Loucy (cell line): ENCODE results near the gene CHCHD10.

Experiments
- H2AFZ ChIP-seq: fragments of 200-600 bp; sonication (generic); 2 replicates; pipeline ENCODE4 v1.6.0; 2016; ENCODE audit warnings: antibody characterized with exemption, mild to moderate bottlenecking, low read length, moderate library complexity
- H3F3A ChIP-seq: fragments of 200-600 bp; 2 replicates; pipeline ENCODE4 v1.6.0; 2016; ENCODE audit warnings: antibody characterized with exemption, low read depth, mild to moderate bottlenecking
- H3K27me3 ChIP-seq: fragments of 200-600 bp; sonication (generic); 2 replicates; pipeline ENCODE4 v1.6.1; 2014; ENCODE audit warnings: low read length, mild to moderate bottlenecking; ENCODE audit not compliant: insufficient read depth, poor library complexity, severe bottlenecking
- H3K36me3 ChIP-seq: fragments of 200-600 bp; sonication (generic); 2 replicates; pipeline ENCODE4 v1.6.1; 2016; ENCODE audit warnings: low read length; ENCODE audit not compliant: insufficient read depth
- H3K4me1 ChIP-seq: fragments of 200-600 bp; sonication (generic); 2 replicates; pipeline ENCODE4 v1.5.1; 2014; ENCODE audit warnings: low read length, mild to moderate bottlenecking; ENCODE audit not compliant: insufficient read depth, poor library complexity, severe bottlenecking
- H3K4me2 ChIP-seq: fragments of 200-600 bp; sonication (generic); 2 replicates; pipeline ENCODE4 v1.6.0; 2014; ENCODE audit warnings: antibody characterized with exemption, low read length, low read depth, mild to moderate bottlenecking; ENCODE audit not compliant: poor library complexity, severe bottlenecking
- H3K4me3 ChIP-seq: fragments of 200-600 bp; sonication (generic); 2 replicates; pipeline ENCODE4 v1.5.1; 2014; ENCODE audit warnings: low read length, mild to moderate bottlenecking, mixed read lengths; ENCODE audit not compliant: poor library complexity, severe bottlenecking
- H3K79me2 ChIP-seq: fragments of 200-600 bp; sonication (generic); 2 replicates; pipeline ENCODE4 v1.6.1; 2014; ENCODE audit warnings: low read length; ENCODE audit not compliant: insufficient read depth
- H3K9ac ChIP-seq: fragments of 200-600 bp; sonication (generic); 2 replicates; pipeline ENCODE4 v1.6.0; 2014; ENCODE audit warnings: mild to moderate bottlenecking, low read depth, low read length, moderate library complexity; ENCODE audit not compliant: poor library complexity, severe bottlenecking
- H3K9me2 ChIP-seq: fragments of 200-600 bp; sonication (generic); replicated peaks from 2 replicates; pipeline ENCODE4 v1.6.1; 2016; ENCODE audit warnings: low read depth, low read length, mixed read lengths
- H3K9me3 ChIP-seq: fragments of 200-600 bp; sonication (generic); 2 replicates; pipeline ENCODE4 v1.6.1; 2014; ENCODE audit warnings: mild to moderate bottlenecking, antibody characterized with exemption, low read length, low read depth; ENCODE audit not compliant: insufficient read depth
- H4K20me1 ChIP-seq: fragments of 200-600 bp; sonication (generic); 2 replicates; pipeline ENCODE4 v1.6.0; 2014; ENCODE audit warnings: antibody characterized with exemption, low read length, mild to moderate bottlenecking; ENCODE audit not compliant: insufficient read depth, poor library complexity, severe bottlenecking
- EZH2phosphoT487 ChIP-seq: fragments of 200-600 bp; IDR thresholded peaks from 2 replicates; pipeline ENCODE4 v1.6.1; 2018; ENCODE audit warnings: antibody characterized with exemption, mild to moderate bottlenecking, moderate library complexity, borderline replicate concordance
- TF ChIP-seq, protein P1 (sequence below): fragments of 200-600 bp; sonication (generic); conservative IDR thresholded peaks from 2 replicates; pipeline ENCODE4 v1.5.1; 2014; ENCODE audit warnings: mild to moderate bottlenecking, antibody characterized with exemption, low read length

The CHCHD10 gene

DNA sequence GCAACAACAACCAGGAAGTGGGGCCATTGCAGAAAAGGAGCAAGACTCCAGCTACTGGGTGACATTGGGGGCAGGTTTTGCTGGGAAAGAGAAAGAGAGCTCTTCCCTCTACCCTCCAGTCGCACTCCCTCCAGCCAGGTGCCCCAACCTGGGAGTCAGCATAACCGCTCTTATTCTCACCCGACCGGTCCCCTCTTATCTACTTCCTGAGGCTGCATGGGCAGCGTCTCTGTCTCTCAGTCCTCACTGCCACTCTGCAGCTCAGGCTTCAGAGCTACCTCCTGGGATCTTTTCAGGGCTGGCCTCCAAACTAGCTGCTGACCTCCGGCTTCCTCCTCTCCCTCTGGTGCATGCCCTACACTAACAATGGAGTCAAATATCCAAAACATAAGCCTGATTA is 22.0 kb downstream of the CHCHD10 start:
- H3K27me3 ChIP-seq, result no peaks in the 10 kb centered on the region
- no peak overlapping the region for H2AFZ ChIP-seq
- H3K4me1 ChIP-seq, result peaks cover 12% of the 10 kb centered on the region
- TF ChIP-seq EZH2phosphoT487, result no peak
- TF ChIP-seq, protein P1, sequence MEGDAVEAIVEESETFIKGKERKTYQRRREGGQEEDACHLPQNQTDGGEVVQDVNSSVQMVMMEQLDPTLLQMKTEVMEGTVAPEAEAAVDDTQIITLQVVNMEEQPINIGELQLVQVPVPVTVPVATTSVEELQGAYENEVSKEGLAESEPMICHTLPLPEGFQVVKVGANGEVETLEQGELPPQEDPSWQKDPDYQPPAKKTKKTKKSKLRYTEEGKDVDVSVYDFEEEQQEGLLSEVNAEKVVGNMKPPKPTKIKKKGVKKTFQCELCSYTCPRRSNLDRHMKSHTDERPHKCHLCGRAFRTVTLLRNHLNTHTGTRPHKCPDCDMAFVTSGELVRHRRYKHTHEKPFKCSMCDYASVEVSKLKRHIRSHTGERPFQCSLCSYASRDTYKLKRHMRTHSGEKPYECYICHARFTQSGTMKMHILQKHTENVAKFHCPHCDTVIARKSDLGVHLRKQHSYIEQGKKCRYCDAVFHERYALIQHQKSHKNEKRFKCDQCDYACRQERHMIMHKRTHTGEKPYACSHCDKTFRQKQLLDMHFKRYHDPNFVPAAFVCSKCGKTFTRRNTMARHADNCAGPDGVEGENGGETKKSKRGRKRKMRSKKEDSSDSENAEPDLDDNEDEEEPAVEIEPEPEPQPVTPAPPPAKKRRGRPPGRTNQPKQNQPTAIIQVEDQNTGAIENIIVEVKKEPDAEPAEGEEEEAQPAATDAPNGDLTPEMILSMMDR, result no peak
- H3K4me2 ChIP-seq, result no peak overlapping the region
- no peaks in the 10 kb centered on the region for H3F3A ChIP-seq
- no peaks in the 10 kb centered on the region for H4K20me1 ChIP-seq
- no peak overlapping the region for H3K9ac ChIP-seq
- H3K4me3 ChIP-seq, result no peak overlapping the region
- H3K79me2 ChIP-seq, result peaks cover 23% of the 10 kb centered on the region; the same call in 1 of the 2 replicates
- no peaks in the 10 kb centered on the region for H3K9me3 ChIP-seq
- H3K9me2 ChIP-seq, result no peaks in the 10 kb centered on the region
- H3K36me3 ChIP-seq, result peaks cover 21% of the 10 kb centered on the region; the same call in 1 of the 2 replicates

DNA sequence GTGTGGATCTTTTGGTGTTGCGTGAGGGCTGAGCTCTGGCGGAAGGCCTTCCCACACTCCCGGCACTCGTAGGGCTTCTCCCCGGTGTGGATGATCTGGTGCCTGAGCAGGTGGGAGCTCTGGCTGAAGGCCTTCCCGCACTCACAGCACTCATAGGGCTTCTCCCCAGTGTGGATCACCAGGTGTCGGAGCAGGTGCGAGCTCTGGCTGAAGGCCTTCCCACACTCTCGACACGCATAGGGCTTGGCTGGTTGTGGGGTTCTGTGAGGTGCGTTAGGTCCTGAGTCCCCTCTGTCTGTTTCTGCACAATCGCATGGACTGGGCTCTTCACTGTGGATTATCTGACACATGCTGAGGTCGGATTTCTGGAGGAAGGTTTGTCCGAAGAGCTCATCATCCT is 23.3 kb downstream of the CHCHD10 start:
- Histone ChIP-seq H3K9ac (no peak overlapping the region), H3K27me3 (no peaks in the 10 kb centered on the region), H3K9me3 (no peaks in the 10 kb centered on the region), H3K36me3 (peaks cover 21% of the 10 kb centered on the region; the same call in 1 of the 2 replicates), H4K20me1 (no peaks in the 10 kb centered on the region), H2AFZ (no peak overlapping the region), H3K4me2 (no peak overlapping the region), H3F3A (no peaks in the 10 kb centered on the region), H3K4me1 (peaks cover under 1% of the 10 kb centered on the region), H3K79me2 (peaks cover 11% of the 10 kb centered on the region; the same call in 1 of the 2 replicates), H3K4me3 (no peak overlapping the region), H3K9me2 (no peaks in the 10 kb centered on the region)
- TF ChIP-seq, protein P1, result no peak
- TF ChIP-seq EZH2phosphoT487, result no peak

DNA sequence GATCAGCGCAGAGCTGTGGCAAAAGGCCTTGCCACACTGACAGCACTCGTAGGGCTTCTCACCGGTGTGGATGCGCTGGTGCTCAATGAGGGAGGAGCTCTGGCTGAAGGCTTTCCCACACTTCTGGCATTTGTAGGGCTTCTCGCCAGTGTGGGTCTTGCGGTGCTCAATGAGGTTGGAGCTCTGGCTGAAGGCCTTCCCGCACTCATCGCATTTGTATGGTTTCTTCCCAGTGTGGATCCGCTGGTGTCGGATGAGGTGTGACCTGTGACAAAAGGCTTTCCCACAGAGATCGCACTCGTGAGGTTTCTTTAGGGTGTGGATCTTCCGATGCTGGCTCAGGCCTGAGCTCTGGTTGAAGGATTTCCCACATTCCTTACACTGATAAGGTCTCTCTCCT is 23.8 kb downstream of the CHCHD10 start:
- H3K79me2 ChIP-seq, result peaks cover 10% of the 10 kb centered on the region; the same call in 1 of the 2 replicates
- no peak overlapping the region for H3K4me3 ChIP-seq
- no peak overlapping the region for H3K9ac ChIP-seq
- H3K36me3 ChIP-seq, result peaks cover 21% of the 10 kb centered on the region; the same call in 1 of the 2 replicates
- TF ChIP-seq EZH2phosphoT487, result no peak
- no peaks in the 10 kb centered on the region for H4K20me1 ChIP-seq
- no peaks in the 10 kb centered on the region for H3K9me3 ChIP-seq
- no peaks in the 10 kb centered on the region for H3K4me1 ChIP-seq
- no peak overlapping the region for H2AFZ ChIP-seq
- no peak overlapping the region for H3K4me2 ChIP-seq
- no peaks in the 10 kb centered on the region for H3K27me3 ChIP-seq
- no peaks in the 10 kb centered on the region for H3F3A ChIP-seq
- no peaks in the 10 kb centered on the region for H3K9me2 ChIP-seq

DNA sequence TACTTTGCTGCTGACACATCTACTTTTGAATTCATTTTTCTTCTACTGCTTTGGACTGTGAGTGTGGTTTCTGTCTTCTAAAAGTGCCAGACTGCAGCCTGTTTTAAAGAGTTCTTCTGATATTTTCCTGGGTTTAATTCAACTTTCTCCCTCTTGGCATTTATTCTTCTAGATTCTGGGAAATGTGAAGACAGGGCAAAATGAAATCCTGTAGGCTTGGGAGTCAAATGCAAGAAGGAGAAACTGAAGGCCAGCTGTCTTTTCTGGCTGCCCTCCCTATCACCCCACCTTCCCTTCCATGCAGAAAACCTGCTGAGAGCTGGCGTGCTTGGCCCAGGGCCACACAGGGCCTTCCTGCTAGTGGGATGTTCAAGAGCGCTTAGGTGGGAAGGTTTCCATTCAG is 24.5 kb downstream of the CHCHD10 start:
- no peaks in the 10 kb centered on the region for H3F3A ChIP-seq
- H2AFZ ChIP-seq, result no peak overlapping the region
- no peaks in the 10 kb centered on the region for H3K9me3 ChIP-seq
- TF ChIP-seq EZH2phosphoT487, result no peak
- TF ChIP-seq, protein P1, result no peak
- H3K9me2 ChIP-seq, result no peaks in the 10 kb centered on the region
- no peaks in the 10 kb centered on the region for H4K20me1 ChIP-seq
- no peaks in the 10 kb centered on the region for H3K27me3 ChIP-seq
- H3K4me3 ChIP-seq, result no peak overlapping the region
- H3K9ac ChIP-seq, result no peak overlapping the region
- H3K4me1 ChIP-seq, result no peaks in the 10 kb centered on the region
- H3K36me3 ChIP-seq, result peaks cover 21% of the 10 kb centered on the region; the same call in 1 of the 2 replicates
- H3K79me2 ChIP-seq, result peaks cover 10% of the 10 kb centered on the region; the same call in 1 of the 2 replicates
- no peak overlapping the region for H3K4me2 ChIP-seq
